CD14-positive monocyte (primary cell): ENCODE results near the gene NFATC1. TPM values are rescaled to one million over a fixed set of nuclear protein-coding genes. Genes with fewer than 3 reads are reported as not detected.
A peak's percentile ranks its signal among the peaks of the same experiment; 100 is the strongest.

Source experiments
- DNase-seq, 3 donors: peaks; one replicate each; pipeline ENCODE4 v3.0.0-alpha.2; 2011 to 2022
- H2AFZ ChIP-seq: 2 replicates; pipeline ENCODE4 v1.6.0; 2012; ENCODE audit warnings: mild to moderate bottlenecking, low read depth, low read length, inconsistent platforms; ENCODE audit not compliant: insufficient read depth, poor library complexity, severe bottlenecking
- H3K27ac ChIP-seq, 2 donors: 1 replicate in 1 of 2; 2 replicates in 1 of 2; pipeline ENCODE4 v1.5.1; 2012 to 2013; ENCODE audit warnings: low read length in 2 of 2, control low read depth in 1 of 2, inconsistent platforms in 1 of 2, low read depth in 1 of 2, mild to moderate bottlenecking in 1 of 2
- H3K27me3 ChIP-seq, 2 donors: one replicate each; pipeline versions ENCODE4 v1.6.0 to v1.6.1; 2011 to 2013; ENCODE audit warnings: low read length in 2 of 2; ENCODE audit not compliant: control insufficient read depth in 2 of 2, insufficient read depth in 2 of 2
- H3K36me3 ChIP-seq, 2 donors: replicated peaks in 1 of 2; 1 replicate in 1 of 2; 2 replicates in 1 of 2; pipeline versions ENCODE4 v1.5.1 to v1.6.1; 2012 to 2013; ENCODE audit warnings: low read length in 2 of 2, control low read depth in 1 of 2, inconsistent platforms in 1 of 2, mild to moderate bottlenecking in 1 of 2; ENCODE audit not compliant: insufficient read depth in 2 of 2, control insufficient read depth in 1 of 2
- H3K4me1 ChIP-seq, 2 donors: 1 replicate in 1 of 2; 2 replicates in 1 of 2; pipeline versions ENCODE4 v1.5.1 to v1.6.1; 2012 to 2013; ENCODE audit warnings: low read length in 2 of 2, control low read depth in 1 of 2, inconsistent platforms in 1 of 2, mild to moderate bottlenecking in 1 of 2, moderate library complexity in 1 of 2; ENCODE audit not compliant: insufficient read depth in 2 of 2, control insufficient read depth in 1 of 2
- H3K4me2 ChIP-seq: replicated peaks from 2 replicates; pipeline ENCODE3; 2012; ENCODE audit warnings: low read length, moderate library complexity, mild to moderate bottlenecking; ENCODE audit not compliant: poor library complexity, severe bottlenecking; ENCODE audit errors: extremely low read depth
- H3K4me3 ChIP-seq, 3 experiments: fragments of 200-600 bp in 1 of 3; sonication (generic) in 1 of 3; replicated peaks in 1 of 3; 1 replicate in 2 of 3; 2 replicates in 1 of 3; pipeline ENCODE4 v1.5.1; 2011 to 2013; ENCODE audit warnings: low read length in 3 of 3, mild to moderate bottlenecking in 3 of 3, control low read depth in 2 of 3, low read depth in 2 of 3, inconsistent platforms in 1 of 3, moderate library complexity in 1 of 3
- H3K79me2 ChIP-seq: 2 replicates; pipeline ENCODE4 v1.6.0; 2012; ENCODE audit warnings: mild to moderate bottlenecking, control low read depth, inconsistent platforms, low read length, moderate library complexity; ENCODE audit not compliant: insufficient read depth
- H3K9ac ChIP-seq: 2 replicates; pipeline ENCODE4 v1.6.0; 2017; ENCODE audit warnings: low read length, mild to moderate bottlenecking; ENCODE audit not compliant: insufficient read depth, poor library complexity, severe bottlenecking
- H3K9me3 ChIP-seq, 2 donors: replicated peaks in 1 of 2; 1 replicate in 1 of 2; 2 replicates in 1 of 2; pipeline versions ENCODE4 v1.5.1 to v1.6.1; 2012 to 2013; ENCODE audit warnings: low read length in 2 of 2, control low read depth in 1 of 2; ENCODE audit not compliant: control insufficient read depth in 1 of 2, insufficient read depth in 1 of 2
- H4K20me1 ChIP-seq: 2 replicates; pipeline ENCODE4 v1.6.0; 2012; ENCODE audit warnings: mild to moderate bottlenecking, low read length, control low read depth, moderate library complexity; ENCODE audit not compliant: insufficient read depth
- H3K27ac Mint-ChIP-seq, 7 donors: one replicate each; pipeline ENCODE4 v1.8.0; 2020; ENCODE audit warnings: mild to moderate bottlenecking in 7 of 7, mixed read lengths in 7 of 7, moderate library complexity in 6 of 7, inconsistent platforms in 2 of 7
- H3K27me3 Mint-ChIP-seq, 3 donors: one replicate each; pipeline ENCODE4 v1.8.0; 2021 to 2022; ENCODE audit warnings: low read depth in 3 of 3, mild to moderate bottlenecking in 3 of 3, mixed read lengths in 3 of 3, moderate library complexity in 3 of 3, inconsistent platforms in 1 of 3
- H3K36me3 Mint-ChIP-seq, 2 donors: one replicate each; pipeline ENCODE4 v1.8.0; 2020; ENCODE audit warnings: mixed read lengths in 2 of 2, inconsistent platforms in 1 of 2, mild to moderate bottlenecking in 1 of 2
- H3K4me1 Mint-ChIP-seq: one replicate; pipeline ENCODE4 v1.8.0; 2020; ENCODE audit warnings: mild to moderate bottlenecking, mixed read lengths
- H3K4me3 Mint-ChIP-seq, 2 donors: one replicate each; pipeline ENCODE4 v1.8.0; 2020; ENCODE audit warnings: mild to moderate bottlenecking in 2 of 2, mixed read lengths in 2 of 2, moderate library complexity in 1 of 2
- H3K9me3 Mint-ChIP-seq, 7 donors: one replicate each; pipeline ENCODE4 v1.8.0; 2020 to 2022; ENCODE audit warnings: mixed read lengths in 7 of 7, mild to moderate bottlenecking in 6 of 7, moderate library complexity in 6 of 7, inconsistent platforms in 2 of 7
- CTCF ChIP-seq: fragments of 200-600 bp; IDR thresholded peaks from one replicate; pipeline ENCODE4 v1.8.0; 2022; ENCODE audit warnings: antibody characterized with exemption, mild to moderate bottlenecking
- WGBS: methylation state at CpG from one replicate; pipeline ENCODE4 v1.1.5; 2013; ENCODE audit warnings: missing lambda C conversion rate; ENCODE audit not compliant: insufficient coverage; 5-methylcytosine and 5-hydroxymethylcytosine counted together
- intact Hi-C, 2 donors: fragments of 100-400 bp; cut with micrococcal nuclease; formaldehyde crosslinking; loops; one replicate each; pipeline versions ENCODE4 v1.15.0 to v1.15.1; 2023
- polyA plus RNA-seq, 3 donors: library from polyadenylated mRNA; depleted of rRNA in 1 of 3; unstranded in 2 of 3; stranded (reverse) in 1 of 3; fragments of 300-500 nt in 2 of 3; fragments of >200 nt in 1 of 3; fragmentation: Illumina TruSeq in 2 of 3; gene quantifications; 1 replicate in 2 of 3; 2 replicates in 1 of 3; pipeline ENCODE4 v1.2.3, GENCODE V29; 2012 to 2021

The NFATC1 gene
- polyA plus RNA-seq, 3 donors = 7.8 to 10.7 (median 8.3) TPM

GRCh38 chr18:79400591-79401381 lies 5.1 kb downstream of the NFATC1 start:
- peaks cover 17% of the 10 kb centered on the region for H4K20me1 ChIP-seq
- peak overlapping the region; percentile 78 for H3K9ac ChIP-seq
- no peak for TF ChIP-seq CTCF
- peak overlapping the region; percentile 80 to 85 for H3K4me3 Mint-ChIP-seq
- H2AFZ ChIP-seq = no peak overlapping the region
- H3K9me3 ChIP-seq = no peaks in the 10 kb centered on the region
- H3K4me2 ChIP-seq = peak overlapping the region; percentile 92
- 26% methylated on average over 26 of the region's 58 CpGs for WGBS
- H3K36me3 ChIP-seq = no peaks in the 10 kb centered on the region
- peaks cover 61 to 74% of the 10 kb centered on the region in 2 donors for H3K4me1 ChIP-seq
- intact Hi-C loops = loop anchor here in 1 of 2 donors (10.0 kb wide), 1 partner anchor 634 kb away; the partner anchor contains the start of gene RBFA
- H3K27me3 Mint-ChIP-seq = peaks cover 28 to 39% (median 34%) of the 10 kb centered on the region in 3 donors
- H3K27ac Mint-ChIP-seq = peak overlapping the region; percentile 6 to 82 (median 72)
- H3K4me1 Mint-ChIP-seq = peaks cover 55% of the 10 kb centered on the region
- H3K36me3 Mint-ChIP-seq = peaks cover 20 to 34% of the 10 kb centered on the region in 2 donors
- peaks cover 0 to 12% (median 0%) of the 10 kb centered on the region in 7 donors for H3K9me3 Mint-ChIP-seq
- no peak for DNase-seq
- peaks cover 8 to 31% of the 10 kb centered on the region in 2 donors for H3K27me3 ChIP-seq
- peak overlapping the region; percentile 32 to 77 (median 59) for H3K4me3 ChIP-seq
- peak overlapping the region in 1 of 2 donors; percentile 70 for H3K27ac ChIP-seq
- H3K79me2 ChIP-seq = peaks cover 30% of the 10 kb centered on the region

GRCh38 chr18:79401494-79402208 lies 5.9 kb downstream of the NFATC1 start:
- DNase-seq = no peak
- Histone ChIP-seq H3K27me3 (peaks cover 4 to 28% of the 10 kb centered on the region in 2 donors), H4K20me1 (peaks cover 20% of the 10 kb centered on the region), H3K9me3 (no peaks in the 10 kb centered on the region), H3K36me3 (no peaks in the 10 kb centered on the region), H3K27ac (no peak overlapping the region), H3K4me1 (peaks cover 67 to 74% of the 10 kb centered on the region in 2 donors), H3K9ac (no peak overlapping the region), H3K4me2 (peak overlapping the region; percentile 67), H2AFZ (no peak overlapping the region), H3K79me2 (peaks cover 34% of the 10 kb centered on the region), H3K4me3 (peak overlapping the region in 1 of 3 experiments; percentile 64)
- H3K4me1 Mint-ChIP-seq = peaks cover 63% of the 10 kb centered on the region
- peaks cover 0 to 12% (median 2%) of the 10 kb centered on the region in 7 donors for H3K9me3 Mint-ChIP-seq
- H3K36me3 Mint-ChIP-seq = peaks cover 27 to 38% of the 10 kb centered on the region in 2 donors
- H3K4me3 Mint-ChIP-seq = peak overlapping the region; percentile 80 to 85
- intact Hi-C loops = loop anchor here in 1 of 2 donors (10.0 kb wide), 1 partner anchor 633 kb away; the partner anchor contains the start of gene RBFA
- H3K27me3 Mint-ChIP-seq = peaks cover 25 to 32% (median 29%) of the 10 kb centered on the region in 3 donors
- WGBS = 95% methylated on average over 27 of the region's 32 CpGs
- TF ChIP-seq CTCF = no peak
- H3K27ac Mint-ChIP-seq = peak overlapping the region in 3 of 7 donors; percentile 65 to 82 (median 72)
